Effector CD8-positive, alpha-beta T cell (primary cell): ENCODE data around the gene RIC8B.

Source experiments
- DNase-seq: peaks from one replicate; lab custom pipeline; 2025; lab: John Stamatoyannopoulos, UW

RIC8B gene

GRCh38 chr12:106801830-106802533, 27.5 kb downstream of the RIC8B start:
- no peak for DNase-seq

- no peak for DNase-seq
Measured at GRCh38 chr12:106804668-106805067, 30.2 kb downstream of the RIC8B start.

- no peak for DNase-seq
Measured at GRCh38 chr12:106814714-106815113, 40.2 kb downstream of the RIC8B start.

GRCh38 chr12:106815741-106816140, 41.3 kb downstream of the RIC8B start:
- DNase-seq, result no peak

GRCh38 chr12:106816231-106816630, 41.7 kb downstream of the RIC8B start:
- DNase-seq, result no peak

GRCh38 chr12:106819991-106820390, 45.5 kb downstream of the RIC8B start:
- DNase-seq, result no peak

GRCh38 chr12:106831699-106832098, 57.2 kb downstream of the RIC8B start:
- DNase-seq, result no peak

GRCh38 chr12:106837782-106838181, 63.3 kb downstream of the RIC8B start:
- DNase-seq, result no peak

- DNase-seq, result no peak
Measured at GRCh38 chr12:106839333-106839732, 64.9 kb downstream of the RIC8B start.

GRCh38 chr12:106840243-106840642, 65.8 kb downstream of the RIC8B start:
- no peak for DNase-seq

- DNase-seq, result no peak
Measured at GRCh38 chr12:106841510-106842302, 67.2 kb downstream of the RIC8B start.

GRCh38 chr12:106845902-106846301, 71.4 kb downstream of the RIC8B start:
- no peak for DNase-seq

GRCh38 chr12:106847861-106848260, 73.4 kb downstream of the RIC8B start:
- DNase-seq, result no peak

GRCh38 chr12:106851306-106851705, 76.8 kb downstream of the RIC8B start:
- no peak for DNase-seq

GRCh38 chr12:106854723-106855122, 80.2 kb downstream of the RIC8B start:
- DNase-seq, result no peak

GRCh38 chr12:106855221-106855758, 80.8 kb downstream of the RIC8B start:
- DNase-seq, result no peak

GRCh38 chr12:106861984-106862916, 87.8 kb downstream of the RIC8B start:
- no peak for DNase-seq

GRCh38 chr12:106863189-106863588, 88.7 kb downstream of the RIC8B start:
- DNase-seq, result no peak

GRCh38 chr12:106865683-106866082, 91.2 kb downstream of the RIC8B start:
- no peak for DNase-seq

- no peak for DNase-seq
Measured at GRCh38 chr12:106866426-106867080, 92.1 kb downstream of the RIC8B start.

GRCh38 chr12:106867651-106868050, 93.2 kb downstream of the RIC8B start:
- no peak for DNase-seq
